BE2C (cell line): ENCODE measurements around the gene ARHGAP44.

Source experiments
- DNase-seq: peaks from one replicate; pipeline ENCODE4 v3.0.0-alpha.2; 2020
- H3K27me3 ChIP-seq: fragments of 250-450 bp; sonication (Bioruptor Pico); 2 replicates; pipeline ENCODE4 v1.5.1; 2020; ENCODE audit warnings: mild to moderate bottlenecking
- H3K36me3 ChIP-seq: fragments of 250-450 bp; sonication (Bioruptor Pico); 2 replicates; pipeline ENCODE4 v1.5.1; 2020; ENCODE audit warnings: mild to moderate bottlenecking
- H3K4me1 ChIP-seq: fragments of 250-450 bp; sonication (Bioruptor Pico); 2 replicates; pipeline ENCODE4 v1.5.1; 2020
- H3K4me3 ChIP-seq: 2 replicates; pipeline ENCODE4 v1.5.1; 2011; ENCODE audit warnings: low read depth, low read length
- H3K9me3 ChIP-seq: fragments of 250-450 bp; sonication (Bioruptor Pico); 2 replicates; pipeline ENCODE4 v1.5.1; 2020
- CTCF ChIP-seq: IDR thresholded peaks from 2 replicates; pipeline ENCODE4 v1.5.1; 2012; ENCODE audit warnings: mild to moderate bottlenecking, low read depth, low read length

ARHGAP44 gene

GRCh38 chr17:13010959-13011358 lies 221.7 kb downstream of the ARHGAP44 start:
- Histone ChIP-seq H3K9me3 (no peaks in the 10 kb centered on the region), H3K4me1 (no peaks in the 10 kb centered on the region), H3K4me3 (no peak overlapping the region), H3K27me3 (no peaks in the 10 kb centered on the region), H3K36me3 (peaks cover 10% of the 10 kb centered on the region)
- DNase-seq = no peak
- TF ChIP-seq CTCF = no peak

GRCh38 chr17:13014801-13015200 lies 225.5 kb downstream of the ARHGAP44 start:
- H3K9me3 ChIP-seq = no peaks in the 10 kb centered on the region
- H3K4me1 ChIP-seq = no peaks in the 10 kb centered on the region
- H3K36me3 ChIP-seq = peaks cover 10% of the 10 kb centered on the region
- H3K4me3 ChIP-seq = no peak overlapping the region
- DNase-seq = no peak
- no peak for TF ChIP-seq CTCF
- H3K27me3 ChIP-seq = no peaks in the 10 kb centered on the region

GRCh38 chr17:13016881-13017654 lies 227.8 kb downstream of the ARHGAP44 start:
- Histone ChIP-seq H3K9me3 (no peaks in the 10 kb centered on the region), H3K36me3 (peaks cover 10% of the 10 kb centered on the region), H3K4me1 (no peaks in the 10 kb centered on the region), H3K27me3 (no peaks in the 10 kb centered on the region), H3K4me3 (peak overlapping the region; percentile 74)
- no peak for DNase-seq
- TF ChIP-seq CTCF = no peak

GRCh38 chr17:13017655-13018459 lies 228.6 kb downstream of the ARHGAP44 start, which contains the start of gene ELAC2:
Gene ELAC2 (minus strand): TSS chr17:13018027. CDS start chr17:13017947, 80 bp downstream.
- H3K27me3 ChIP-seq = no peaks in the 10 kb centered on the region
- H3K9me3 ChIP-seq = no peaks in the 10 kb centered on the region
- H3K4me3 ChIP-seq = peak within 1 kb of the TSS; percentile 74
- TF ChIP-seq CTCF = no peak
- peaks cover 10% of the 10 kb centered on the region for H3K36me3 ChIP-seq
- H3K4me1 ChIP-seq = no peaks in the 10 kb centered on the region
- DNase-seq = peak; percentile 89

GRCh38 chr17:13024016-13024415 lies 234.7 kb downstream of the ARHGAP44 start:
- no peak for TF ChIP-seq CTCF
- DNase-seq = no peak
- H3K4me3 ChIP-seq = peak overlapping the region; percentile 54; the same call in 1 of the 2 replicates
- H3K36me3 ChIP-seq = no peaks in the 10 kb centered on the region
- no peaks in the 10 kb centered on the region for H3K27me3 ChIP-seq
- no peaks in the 10 kb centered on the region for H3K4me1 ChIP-seq
- no peaks in the 10 kb centered on the region for H3K9me3 ChIP-seq
